Peyer's patch (tissue), 4 donors: ENCODE measurements around the gene LRTM2. TPM values are rescaled to one million over a fixed set of nuclear protein-coding genes. Genes with fewer than 3 reads are reported as not detected.

ENCODE experiments used
- DNase-seq, 3 donors: peaks; one replicate each; pipeline ENCODE4 v3.0.0-alpha.2; 2017 to 2019
- H3K27ac ChIP-seq, 4 donors: fragments of 200-600 bp; sonication (generic); one replicate each; pipeline ENCODE4 v1.5.1; 2016 to 2019
- H3K27me3 ChIP-seq, 2 donors: fragments of 200-600 bp; sonication (generic); one replicate each; pipeline ENCODE4 v1.5.1; 2019
- H3K36me3 ChIP-seq, 3 donors: fragments of 200-600 bp; sonication (generic); one replicate each; pipeline ENCODE4 v1.5.1; 2016 to 2019
- H3K4me1 ChIP-seq, 4 donors: fragments of 200-600 bp; sonication (generic); one replicate each; pipeline ENCODE4 v1.5.1; 2016 to 2019
- H3K4me3 ChIP-seq, 4 donors: fragments of 200-600 bp; sonication (generic); 1 replicate in 3 of 4; 2 replicates in 1 of 4; pipeline ENCODE4 v1.5.1; 2016 to 2019; ENCODE audit warnings: mild to moderate bottlenecking in 1 of 4
- H3K9me3 ChIP-seq, 4 donors: fragments of 200-600 bp; sonication (generic); one replicate each; pipeline ENCODE4 v1.5.1; 2016 to 2019; ENCODE audit warnings: mild to moderate bottlenecking in 1 of 4
- CTCF ChIP-seq, 6 experiments: fragments of 450-650 bp in 4 of 6; fragments of 200-600 bp in 2 of 6; sonication (generic) in 1 of 6; IDR thresholded peaks; one replicate each; pipeline ENCODE4 v1.5.1; 2017 to 2019; ENCODE audit warnings: antibody characterized with exemption in 6 of 6, mild to moderate bottlenecking in 3 of 6, moderate library complexity in 1 of 6
- POLR2A ChIP-seq, 2 donors: fragments of 450-650 bp; IDR thresholded peaks; one replicate each; pipeline ENCODE4 v1.5.1; 2017; ENCODE audit warnings: antibody characterized with exemption in 2 of 2, mild to moderate bottlenecking in 2 of 2, moderate library complexity in 2 of 2
- total RNA-seq, 4 donors: library from RNA; depleted of rRNA; stranded (reverse); fragments of >200 nt; gene quantifications; one replicate each; pipeline ENCODE4 v1.1.0, GENCODE V29; 2016

LRTM2 gene
- total RNA-seq, 4 donors from 2014 or later: not detected

- H3K4me3 ChIP-seq: no peak overlapping the region
- H3K27me3 ChIP-seq: no peaks in the 10 kb centered on the region
- no peaks in the 10 kb centered on the region for H3K9me3 ChIP-seq
- no peak for DNase-seq
- H3K27ac ChIP-seq: no peak overlapping the region
- no peaks in the 10 kb centered on the region for H3K36me3 ChIP-seq
- H3K4me1 ChIP-seq: no peaks in the 10 kb centered on the region
- TF ChIP-seq CTCF (IDR thresholded peaks at IDR 0.05): no peak
These were observed 59.3 kb downstream of the LRTM2 start for GRCh38 chr12:1879633-1880032.

- DNase-seq: no peak
- no peak for TF ChIP-seq POLR2A (IDR thresholded peaks at IDR 0.05)
- no peak for TF ChIP-seq CTCF (IDR thresholded peaks at IDR 0.05)
- H3K36me3 ChIP-seq: no peaks in the 10 kb centered on the region
- no peaks in the 10 kb centered on the region for H3K27me3 ChIP-seq
- no peaks in the 10 kb centered on the region for H3K9me3 ChIP-seq
- H3K27ac ChIP-seq: no peak overlapping the region
- H3K4me3 ChIP-seq: no peak overlapping the region
- H3K4me1 ChIP-seq: no peaks in the 10 kb centered on the region
These were observed 59.9 kb downstream of the LRTM2 start for GRCh38 chr12:1880153-1880845.

GRCh38 chr12:1880876-1881275, 60.5 kb downstream of the LRTM2 start:
- Histone ChIP-seq H3K4me1 (no peaks in the 10 kb centered on the region), H3K9me3 (no peaks in the 10 kb centered on the region), H3K27ac (no peak overlapping the region), H3K27me3 (no peaks in the 10 kb centered on the region), H3K36me3 (no peaks in the 10 kb centered on the region), H3K4me3 (no peak overlapping the region)
- no peak for DNase-seq
- TF ChIP-seq CTCF (IDR thresholded peaks at IDR 0.05): no peak
- no peak for TF ChIP-seq POLR2A (IDR thresholded peaks at IDR 0.05)

GRCh38 chr12:1881301-1881700, 60.9 kb downstream of the LRTM2 start:
- Histone ChIP-seq H3K9me3 (no peaks in the 10 kb centered on the region), H3K4me1 (no peaks in the 10 kb centered on the region), H3K27ac (no peak overlapping the region), H3K36me3 (no peaks in the 10 kb centered on the region), H3K27me3 (no peaks in the 10 kb centered on the region), H3K4me3 (no peak overlapping the region)
- TF ChIP-seq POLR2A (IDR thresholded peaks at IDR 0.05): no peak
- no peak for TF ChIP-seq CTCF (IDR thresholded peaks at IDR 0.05)
- no peak for DNase-seq

GRCh38 chr12:1881936-1882335, 61.6 kb downstream of the LRTM2 start:
- no peak for DNase-seq
- Histone ChIP-seq H3K9me3 (no peaks in the 10 kb centered on the region), H3K27ac (no peak overlapping the region), H3K4me3 (no peak overlapping the region), H3K4me1 (no peaks in the 10 kb centered on the region), H3K27me3 (no peaks in the 10 kb centered on the region), H3K36me3 (no peaks in the 10 kb centered on the region)
- TF ChIP-seq POLR2A (IDR thresholded peaks at IDR 0.05) (no peak), CTCF (IDR thresholded peaks at IDR 0.05) (no peak)

GRCh38 chr12:1882405-1882804, 62.0 kb downstream of the LRTM2 start:
- Histone ChIP-seq H3K27me3 (no peaks in the 10 kb centered on the region), H3K4me1 (no peaks in the 10 kb centered on the region), H3K36me3 (no peaks in the 10 kb centered on the region), H3K27ac (no peak overlapping the region), H3K4me3 (no peak overlapping the region), H3K9me3 (no peaks in the 10 kb centered on the region)
- no peak for DNase-seq
- TF ChIP-seq POLR2A (IDR thresholded peaks at IDR 0.05) (no peak), CTCF (IDR thresholded peaks at IDR 0.05) (no peak)
